ENCODE measurements around the gene FAM151A. TPM values are rescaled to one million over a fixed set of nuclear protein-coding genes. Genes with fewer than 3 reads are reported as not detected.

Gene FAM151A
- total RNA-seq, 2 experiments from 2014 or later: not detected

DNA sequence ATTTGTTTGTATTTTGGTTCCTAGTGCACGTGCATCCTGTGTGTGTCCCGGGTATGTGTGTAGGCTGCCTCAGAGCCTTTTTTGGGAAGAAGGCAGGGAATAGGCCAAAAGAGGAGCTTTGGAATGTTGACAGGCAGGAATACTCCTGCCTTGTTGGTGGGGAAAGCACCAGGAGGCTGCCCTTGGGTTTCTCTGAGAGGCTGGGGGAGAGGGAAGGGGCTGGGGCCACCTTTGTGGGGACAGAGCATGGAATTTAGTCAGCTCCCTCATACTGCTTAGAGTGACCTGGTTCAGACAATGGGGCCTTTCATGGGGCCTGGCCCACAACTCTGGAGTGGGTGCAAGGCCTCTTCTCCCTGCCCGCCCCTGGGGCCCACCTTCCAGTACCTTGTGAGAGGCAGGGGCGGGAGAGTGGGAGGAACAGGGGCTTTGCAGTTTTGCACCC, 44.0 kb downstream of the FAM151A start:
- intact Hi-C loops (cut with micrococcal nuclease): no loop called here
- DNase-seq: no peak
- Mint-ChIP-seq H3K27ac (no peak overlapping the region), H3K27me3 (ENCODE audit: low read depth) (no peaks in the 10 kb centered on the region), H3K36me3 (ENCODE audit: low read depth) (no peaks in the 10 kb centered on the region), H3K4me1 (ENCODE audit: low read depth) (no peaks in the 10 kb centered on the region), H3K4me3 (no peak overlapping the region), H3K9me3 (peaks cover 1% of the 10 kb centered on the region)
- CTCF ChIA-PET: no interaction called here

DNA sequence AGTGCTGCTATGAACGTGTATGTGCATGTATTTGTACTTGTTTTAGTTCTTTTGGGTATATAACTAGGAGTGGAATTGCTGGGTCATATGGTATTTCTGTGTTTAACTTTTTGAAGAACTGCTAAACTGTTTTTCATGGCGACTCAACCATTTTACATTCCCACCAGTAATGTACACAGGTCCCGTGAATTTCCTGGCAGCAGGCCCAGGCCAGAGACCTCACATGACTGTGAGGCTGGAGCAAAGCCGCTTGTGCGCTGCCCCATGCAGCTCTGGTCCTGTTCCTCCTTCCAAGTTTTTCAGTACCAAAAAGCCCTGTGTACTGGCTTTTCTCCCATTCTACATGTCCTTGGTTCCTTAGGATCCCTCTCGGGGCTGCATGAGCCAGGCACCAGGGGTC, 45.7 kb downstream of the FAM151A start:
- no peaks in the 10 kb centered on the region for H3K36me3 Mint-ChIP-seq (ENCODE audit: low read depth)
- intact Hi-C loops (cut with micrococcal nuclease): no loop called here
- CTCF ChIA-PET: interaction anchor here (0.6 kb wide), 1 partner anchor 214 kb away, joined by 4 read pairs; no protein-coding TSS in a partner anchor
- H3K4me3 Mint-ChIP-seq: no peak overlapping the region
- H3K4me1 Mint-ChIP-seq (ENCODE audit: low read depth): no peaks in the 10 kb centered on the region
- peaks cover 1% of the 10 kb centered on the region for H3K9me3 Mint-ChIP-seq
- no peak overlapping the region for H3K27ac Mint-ChIP-seq
- DNase-seq: no peak
- no peaks in the 10 kb centered on the region for H3K27me3 Mint-ChIP-seq (ENCODE audit: low read depth)

DNA sequence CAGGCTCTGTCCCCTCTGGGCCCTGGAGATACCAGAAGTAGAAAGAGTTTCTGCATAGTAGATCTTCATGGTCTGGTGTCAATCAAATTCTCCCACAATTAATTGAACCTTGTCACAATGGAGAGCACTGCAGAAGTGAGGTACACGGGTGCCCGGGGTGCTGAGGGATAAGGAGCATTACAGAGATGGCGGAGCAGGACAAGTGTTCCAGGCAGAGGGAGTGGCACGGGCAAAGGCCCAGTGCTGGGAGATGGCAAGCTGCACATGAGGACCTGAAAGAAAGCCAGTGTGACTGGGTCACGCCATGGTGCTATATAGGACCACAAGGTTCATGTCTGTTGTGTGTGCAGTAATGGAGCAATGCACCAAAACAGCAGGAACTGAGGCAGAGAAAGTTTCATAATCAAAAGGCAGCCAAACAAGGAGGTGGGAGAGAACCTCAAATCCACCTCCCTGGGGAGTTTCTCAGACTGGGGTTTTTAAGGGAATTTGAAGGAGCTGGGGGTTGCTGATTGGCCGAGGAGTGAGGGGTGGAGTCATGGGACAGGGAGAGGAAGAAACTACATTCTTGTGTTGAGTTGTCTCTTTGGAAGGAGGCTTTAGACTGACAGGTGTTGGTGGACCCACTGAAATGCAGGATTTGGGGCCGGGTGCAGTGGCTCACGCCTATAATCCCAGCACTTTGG, 47.6 kb downstream of the FAM151A start:
- intact Hi-C loops (cut with micrococcal nuclease): no loop called here
- no peaks in the 10 kb centered on the region for H3K36me3 Mint-ChIP-seq (ENCODE audit: low read depth)
- no peaks in the 10 kb centered on the region for H3K27me3 Mint-ChIP-seq (ENCODE audit: low read depth)
- H3K27ac Mint-ChIP-seq: no peak overlapping the region
- CTCF ChIA-PET: no interaction called here
- H3K4me3 Mint-ChIP-seq: no peak overlapping the region
- no peak for DNase-seq
- H3K4me1 Mint-ChIP-seq (ENCODE audit: low read depth): no peaks in the 10 kb centered on the region
- H3K9me3 Mint-ChIP-seq: peaks cover 1% of the 10 kb centered on the region

DNA sequence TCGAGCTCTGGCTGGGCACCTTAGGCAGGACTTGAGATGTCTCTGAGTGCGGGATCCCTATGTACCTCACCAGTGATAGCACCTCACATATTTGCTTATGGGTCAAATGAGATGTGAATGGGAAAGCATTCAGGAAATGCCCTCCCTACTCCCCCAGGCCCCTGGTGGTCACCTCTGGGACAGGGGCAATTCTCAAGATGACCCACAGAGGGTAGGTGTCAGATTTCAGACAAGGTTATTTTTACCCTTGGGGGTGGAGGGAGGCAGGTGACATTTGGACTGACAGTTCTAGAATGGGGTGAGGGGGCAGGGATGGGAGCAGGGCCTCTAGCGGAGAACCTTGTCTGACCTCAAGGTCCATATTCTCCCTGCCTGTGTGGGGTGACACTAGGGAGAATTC, 48.2 kb downstream of the FAM151A start:
- intact Hi-C loops (cut with micrococcal nuclease): no loop called here
- H3K36me3 Mint-ChIP-seq (ENCODE audit: low read depth): no peaks in the 10 kb centered on the region
- no peaks in the 10 kb centered on the region for H3K27me3 Mint-ChIP-seq (ENCODE audit: low read depth)
- CTCF ChIA-PET: no interaction called here
- DNase-seq: no peak
- H3K9me3 Mint-ChIP-seq: peaks cover 1% of the 10 kb centered on the region
- no peak overlapping the region for H3K4me3 Mint-ChIP-seq
- H3K27ac Mint-ChIP-seq: no peak overlapping the region
- no peaks in the 10 kb centered on the region for H3K4me1 Mint-ChIP-seq (ENCODE audit: low read depth)

DNA sequence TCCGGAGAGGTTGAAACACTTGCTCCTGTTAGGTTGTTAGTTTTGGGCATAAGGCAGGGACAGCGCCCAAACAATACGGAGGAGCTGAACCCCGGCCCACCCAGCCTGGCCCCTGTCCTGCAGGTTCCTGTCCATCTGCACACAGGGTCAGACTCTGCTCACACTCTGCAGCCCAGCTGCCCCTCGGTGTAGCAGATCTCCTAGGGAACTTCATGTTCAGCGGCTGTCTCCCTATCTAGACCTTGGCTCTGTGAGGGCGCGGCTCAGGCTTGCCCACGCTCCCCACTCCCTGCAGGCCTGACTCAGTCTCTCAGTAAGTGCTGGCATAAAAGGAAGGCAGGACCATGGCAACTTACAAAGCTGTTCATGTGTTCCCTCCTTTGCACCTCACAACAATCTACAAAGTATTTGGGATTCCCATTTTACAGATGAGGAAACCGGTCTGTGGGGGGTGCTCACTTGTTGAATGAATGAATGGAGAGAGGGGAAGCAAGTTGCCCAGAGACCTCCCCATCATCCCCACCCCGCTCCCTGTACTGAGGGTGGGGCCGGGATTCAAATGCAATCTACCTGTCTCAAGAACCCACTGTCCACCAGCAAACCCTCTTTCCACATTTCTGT, 49.1 kb downstream of the FAM151A start:
- H3K4me1 Mint-ChIP-seq (ENCODE audit: low read depth): no peaks in the 10 kb centered on the region
- peaks cover 1% of the 10 kb centered on the region for H3K9me3 Mint-ChIP-seq
- CTCF ChIA-PET: no interaction called here
- no peak for DNase-seq
- H3K36me3 Mint-ChIP-seq (ENCODE audit: low read depth): no peaks in the 10 kb centered on the region
- H3K27ac Mint-ChIP-seq: no peak overlapping the region
- no peaks in the 10 kb centered on the region for H3K27me3 Mint-ChIP-seq (ENCODE audit: low read depth)
- H3K4me3 Mint-ChIP-seq: no peak overlapping the region
- intact Hi-C loops (cut with micrococcal nuclease): no loop called here

DNA sequence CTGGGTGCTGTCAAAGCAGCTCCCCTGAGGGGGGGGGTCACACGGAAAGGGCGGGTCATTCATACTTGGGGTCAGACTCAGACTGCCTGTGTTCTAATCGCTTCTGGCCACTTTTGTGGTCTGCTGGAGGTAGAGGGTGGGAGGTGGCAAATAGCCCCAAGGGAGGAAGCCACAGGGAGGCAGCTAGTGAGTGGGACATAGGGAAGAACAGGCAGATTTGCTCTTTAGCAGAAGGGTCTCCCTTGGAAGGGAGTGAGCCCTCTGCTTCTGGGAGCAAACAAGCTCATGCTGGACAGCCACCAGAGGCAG, 50.8 kb downstream of the FAM151A start:
- no peak overlapping the region for H3K27ac Mint-ChIP-seq
- intact Hi-C loops (cut with micrococcal nuclease): no loop called here

DNA sequence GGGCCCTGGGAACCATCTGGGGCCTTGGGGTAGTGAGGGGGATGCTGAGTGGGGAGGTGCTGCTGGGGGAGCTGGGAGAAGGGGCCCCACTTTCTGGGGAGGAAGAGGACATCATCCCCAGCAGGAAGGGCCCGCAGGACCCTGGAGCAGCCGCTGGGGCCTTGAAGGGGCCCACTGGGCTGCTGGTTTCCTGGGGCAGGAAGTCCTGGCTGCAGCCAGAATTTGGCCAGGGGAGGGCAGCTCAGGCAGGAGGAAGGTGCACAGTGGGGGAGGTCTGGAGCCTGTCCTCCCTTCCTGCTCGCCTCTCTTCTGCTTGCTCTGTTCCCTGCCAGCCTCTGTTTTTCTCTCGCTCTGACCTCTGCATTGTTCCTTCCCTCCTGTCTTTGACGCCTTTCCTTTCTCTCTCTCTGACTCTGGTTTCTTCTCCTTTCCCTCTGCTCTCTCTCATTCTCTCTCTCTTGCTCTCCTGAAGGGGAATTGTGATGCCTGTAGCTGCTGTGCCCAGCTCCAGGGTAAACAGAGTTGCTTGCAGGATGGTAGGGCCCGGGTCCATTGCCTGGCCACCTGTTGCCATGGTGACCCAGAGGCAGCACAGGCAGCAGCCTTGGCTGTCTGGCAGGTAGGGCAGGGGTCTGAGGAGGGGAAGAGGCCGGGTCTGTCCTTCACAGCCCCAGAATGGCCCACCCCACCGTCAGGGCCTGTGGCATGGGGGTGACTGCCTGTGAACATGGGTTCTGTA, 51.4 kb downstream of the FAM151A start:
- Mint-ChIP-seq H3K27me3 (ENCODE audit: low read depth) (no peaks in the 10 kb centered on the region), H3K4me1 (ENCODE audit: low read depth) (no peaks in the 10 kb centered on the region), H3K4me3 (no peak overlapping the region), H3K27ac (no peak overlapping the region), H3K36me3 (ENCODE audit: low read depth) (no peaks in the 10 kb centered on the region), H3K9me3 (no peaks in the 10 kb centered on the region)
- intact Hi-C loops (cut with micrococcal nuclease): no loop called here
- no peak for DNase-seq
- CTCF ChIA-PET: no interaction called here

More for the DNA sequence above, 50.8 kb downstream of the FAM151A start:
- no peaks in the 10 kb centered on the region for H3K36me3 Mint-ChIP-seq (ENCODE audit: low read depth)
- CTCF ChIA-PET: no interaction called here
- no peak for DNase-seq
- no peaks in the 10 kb centered on the region for H3K4me1 Mint-ChIP-seq (ENCODE audit: low read depth)
- H3K9me3 Mint-ChIP-seq: peaks cover 1% of the 10 kb centered on the region
- no peak overlapping the region for H3K4me3 Mint-ChIP-seq
- no peaks in the 10 kb centered on the region for H3K27me3 Mint-ChIP-seq (ENCODE audit: low read depth)

DNA sequence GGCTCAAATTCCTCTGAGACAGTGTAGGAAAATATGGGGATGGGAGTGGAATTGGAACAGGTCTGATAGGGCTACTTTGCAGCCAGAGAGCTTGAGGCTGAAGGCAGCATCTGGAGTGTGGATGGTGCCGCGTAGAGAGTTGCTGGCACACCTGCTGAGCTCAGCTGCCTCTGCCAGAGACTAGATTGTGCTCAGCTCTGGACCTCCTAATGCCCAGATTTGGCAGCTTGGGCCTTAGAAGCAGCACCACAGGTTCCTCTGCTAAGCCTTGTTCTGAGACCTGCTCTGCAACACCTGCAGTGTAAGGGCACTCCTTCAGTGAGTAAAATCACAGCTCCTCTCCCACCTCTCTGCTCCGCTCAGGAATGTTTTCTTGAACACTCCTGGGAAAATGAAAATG, 52.0 kb downstream of the FAM151A start:
- CTCF ChIA-PET: no interaction called here
- Mint-ChIP-seq H3K4me1 (ENCODE audit: low read depth) (no peaks in the 10 kb centered on the region), H3K4me3 (no peak overlapping the region), H3K27me3 (ENCODE audit: low read depth) (no peaks in the 10 kb centered on the region), H3K36me3 (ENCODE audit: low read depth) (no peaks in the 10 kb centered on the region), H3K9me3 (no peaks in the 10 kb centered on the region), H3K27ac (no peak overlapping the region)
- intact Hi-C loops (cut with micrococcal nuclease): no loop called here
- no peak for DNase-seq

DNA sequence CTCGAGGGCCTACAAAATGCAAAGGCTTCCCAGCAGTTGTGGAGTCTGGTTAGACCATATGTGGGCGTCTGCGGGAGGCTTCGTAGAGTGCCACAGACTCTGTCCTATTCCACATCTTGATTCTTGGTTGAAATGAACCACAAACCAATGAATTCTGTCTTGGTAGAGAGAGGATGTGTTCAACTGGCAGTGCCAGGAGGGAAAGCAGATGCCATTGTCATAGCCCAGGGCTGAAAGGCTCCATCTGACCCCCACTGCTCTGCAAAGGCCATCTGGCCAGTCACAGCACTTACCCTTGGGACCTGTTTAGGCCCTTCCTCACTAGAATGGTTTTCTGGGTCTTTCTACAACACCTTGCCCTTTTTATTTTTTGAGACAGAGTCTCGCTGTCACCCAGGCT, 53.2 kb downstream of the FAM151A start:
- H3K27ac Mint-ChIP-seq: no peak overlapping the region
- no peaks in the 10 kb centered on the region for H3K4me1 Mint-ChIP-seq (ENCODE audit: low read depth)
- intact Hi-C loops (cut with micrococcal nuclease): no loop called here
- no peak overlapping the region for H3K4me3 Mint-ChIP-seq
- CTCF ChIA-PET: no interaction called here
- H3K9me3 Mint-ChIP-seq: no peaks in the 10 kb centered on the region
- H3K36me3 Mint-ChIP-seq (ENCODE audit: low read depth): no peaks in the 10 kb centered on the region
- no peak for DNase-seq
- H3K27me3 Mint-ChIP-seq (ENCODE audit: low read depth): no peaks in the 10 kb centered on the region

DNA sequence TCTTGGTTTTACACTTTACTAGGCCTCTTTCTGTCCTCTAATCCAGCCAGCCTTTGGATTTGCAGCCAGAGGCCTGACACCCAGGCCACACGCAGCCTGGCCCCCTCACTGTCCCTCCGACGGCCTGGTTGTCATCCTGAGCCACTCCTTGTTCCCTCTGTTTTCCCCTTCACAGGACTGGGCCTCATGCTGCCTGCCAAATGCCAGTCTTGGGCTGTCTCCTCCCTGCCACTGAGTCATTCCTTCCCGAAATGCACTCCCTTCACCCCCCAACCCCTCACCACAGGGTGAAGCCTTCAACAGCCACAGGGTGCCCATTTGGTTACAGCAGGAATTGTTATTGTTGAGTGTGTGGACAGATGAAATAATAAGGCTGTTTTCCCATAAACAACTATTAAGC, 54.0 kb downstream of the FAM151A start:
- H3K36me3 Mint-ChIP-seq (ENCODE audit: low read depth): no peaks in the 10 kb centered on the region
- H3K4me1 Mint-ChIP-seq (ENCODE audit: low read depth): peaks cover 4% of the 10 kb centered on the region
- no peak overlapping the region for H3K27ac Mint-ChIP-seq
- no peak for DNase-seq
- no peaks in the 10 kb centered on the region for H3K9me3 Mint-ChIP-seq
- intact Hi-C loops (cut with micrococcal nuclease): no loop called here
- no peak overlapping the region for H3K4me3 Mint-ChIP-seq
- no peaks in the 10 kb centered on the region for H3K27me3 Mint-ChIP-seq (ENCODE audit: low read depth)
- CTCF ChIA-PET: interaction anchor here (0.7 kb wide), 1 partner anchor 16 kb away, joined by 3 read pairs; no protein-coding TSS in a partner anchor

DNA sequence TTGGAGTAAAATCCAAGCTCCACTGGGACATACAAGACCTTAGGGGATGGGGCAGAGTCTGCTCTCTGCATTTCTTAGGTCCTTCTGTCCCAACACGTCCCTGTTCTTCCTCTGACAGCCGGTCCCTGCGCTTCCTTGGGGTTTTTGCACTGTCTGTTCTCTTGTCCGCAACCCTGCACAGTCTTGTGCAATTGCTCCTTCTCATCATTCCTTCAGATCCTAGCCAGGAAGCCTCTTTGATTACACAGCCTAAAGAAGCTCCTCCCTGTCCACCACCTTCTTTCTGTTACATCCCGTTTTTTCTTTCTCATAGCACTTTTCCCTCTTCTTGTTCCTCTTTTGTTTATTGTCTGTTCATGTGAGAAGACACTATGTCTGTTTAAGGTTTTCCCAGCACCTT, 55.4 kb downstream of the FAM151A start:
- intact Hi-C loops (cut with micrococcal nuclease): no loop called here
- Mint-ChIP-seq H3K9me3 (no peaks in the 10 kb centered on the region), H3K27ac (no peak overlapping the region), H3K36me3 (ENCODE audit: low read depth) (no peaks in the 10 kb centered on the region), H3K4me3 (no peak overlapping the region), H3K4me1 (ENCODE audit: low read depth) (peaks cover 5% of the 10 kb centered on the region), H3K27me3 (ENCODE audit: low read depth) (no peaks in the 10 kb centered on the region)
- no peak for DNase-seq
- CTCF ChIA-PET: no interaction called here

DNA sequence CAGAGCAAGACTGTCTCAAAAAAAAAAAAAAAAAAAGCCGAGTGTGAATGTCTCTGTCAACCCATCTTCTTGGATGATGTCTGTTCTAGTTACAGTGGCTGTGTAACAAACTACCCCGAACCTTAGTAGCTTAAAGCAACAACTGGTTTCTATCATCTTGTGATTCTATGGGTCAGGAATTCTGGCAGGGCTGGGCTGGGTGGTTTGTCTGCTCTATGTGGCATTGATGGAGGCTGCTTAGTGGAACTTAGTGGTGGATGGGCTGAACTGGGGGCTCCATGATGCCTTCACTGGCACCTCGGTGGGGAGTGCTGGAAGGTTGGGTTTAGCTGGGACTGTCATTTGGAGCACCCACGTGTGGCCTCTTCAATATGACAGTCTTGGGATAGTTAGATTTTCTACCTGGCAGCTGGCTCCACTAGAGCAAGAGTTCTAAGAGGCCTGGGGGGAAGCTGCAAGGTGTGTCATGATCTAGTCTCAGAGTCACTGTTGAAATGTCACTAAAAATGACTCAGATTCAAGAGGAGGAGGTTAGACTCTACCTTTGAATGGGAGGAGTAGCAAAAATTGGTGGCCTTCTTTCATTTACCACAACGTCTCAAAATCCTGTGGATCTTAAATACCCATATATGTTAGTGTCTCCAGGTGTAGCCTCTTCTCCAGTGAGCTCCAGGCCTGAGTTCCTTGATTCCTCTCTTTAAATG, 56.7 kb downstream of the FAM151A start:
- no peak for DNase-seq
- intact Hi-C loops (cut with micrococcal nuclease): no loop called here
- CTCF ChIA-PET: no interaction called here
- no peaks in the 10 kb centered on the region for H3K9me3 Mint-ChIP-seq
- peaks cover 5% of the 10 kb centered on the region for H3K4me1 Mint-ChIP-seq (ENCODE audit: low read depth)
- H3K4me3 Mint-ChIP-seq: no peak overlapping the region
- no peak overlapping the region for H3K27ac Mint-ChIP-seq
- H3K36me3 Mint-ChIP-seq (ENCODE audit: low read depth): no peaks in the 10 kb centered on the region
- H3K27me3 Mint-ChIP-seq (ENCODE audit: low read depth): no peaks in the 10 kb centered on the region
